Measurements from ENCODE around the gene FMN1. TPM values are rescaled to one million over a fixed set of nuclear protein-coding genes. Genes with fewer than 3 reads are reported as not detected.

The FMN1 gene
- polyA plus RNA-seq, 2 of the 4 experiments (the other 2 are of a cell fraction), result 0.53 to 2.2 TPM

DNA sequence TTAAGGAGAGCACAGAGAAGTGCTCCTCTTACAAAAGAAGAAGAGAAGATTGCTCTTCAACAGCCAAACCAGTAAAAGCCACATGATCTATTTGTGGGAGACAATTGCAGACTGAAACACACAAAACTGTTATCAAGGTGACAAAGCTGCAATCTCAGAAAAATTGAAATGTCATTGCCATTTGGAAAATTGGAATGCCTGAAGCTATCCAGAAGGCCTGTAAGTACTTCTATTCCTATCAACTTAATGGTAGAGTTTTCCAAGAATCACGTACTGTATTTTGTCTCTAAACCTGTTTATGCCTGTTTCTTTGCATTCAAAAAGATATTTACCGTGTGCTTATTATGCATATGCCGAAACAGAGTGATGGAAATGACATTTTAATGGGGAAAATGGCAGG lies 272.0 kb downstream of the FMN1 start:
- ChIA-PET POLR2A (no interaction called here), CTCF (no interaction called here)
- no peaks in the 10 kb centered on the region for H3K4me1 ChIP-seq
- no peak overlapping the region for H3K4me2 ChIP-seq
- H3K9me3 ChIP-seq, result no peaks in the 10 kb centered on the region
- WGBS (ENCODE audit: missing lambda C conversion rate), result 70% methylated on average over 3 of the region's 3 CpGs
- ATAC-seq (no peak), FAIRE-seq (no peak), DNase-seq (ENCODE audit: low read depth in 1 of 2, low spot score in 1 of 2) (no peak)
- no peak overlapping the region for H3K27ac ChIP-seq
- no peak overlapping the region for H3K4me3 ChIP-seq
- TF ChIP-seq FOSB (CRISPR knock-in tag; IDR thresholded peaks at IDR 0.05) (no peak), HDAC2 (IDR thresholded peaks at IDR 0.05) (no peak)

DNA sequence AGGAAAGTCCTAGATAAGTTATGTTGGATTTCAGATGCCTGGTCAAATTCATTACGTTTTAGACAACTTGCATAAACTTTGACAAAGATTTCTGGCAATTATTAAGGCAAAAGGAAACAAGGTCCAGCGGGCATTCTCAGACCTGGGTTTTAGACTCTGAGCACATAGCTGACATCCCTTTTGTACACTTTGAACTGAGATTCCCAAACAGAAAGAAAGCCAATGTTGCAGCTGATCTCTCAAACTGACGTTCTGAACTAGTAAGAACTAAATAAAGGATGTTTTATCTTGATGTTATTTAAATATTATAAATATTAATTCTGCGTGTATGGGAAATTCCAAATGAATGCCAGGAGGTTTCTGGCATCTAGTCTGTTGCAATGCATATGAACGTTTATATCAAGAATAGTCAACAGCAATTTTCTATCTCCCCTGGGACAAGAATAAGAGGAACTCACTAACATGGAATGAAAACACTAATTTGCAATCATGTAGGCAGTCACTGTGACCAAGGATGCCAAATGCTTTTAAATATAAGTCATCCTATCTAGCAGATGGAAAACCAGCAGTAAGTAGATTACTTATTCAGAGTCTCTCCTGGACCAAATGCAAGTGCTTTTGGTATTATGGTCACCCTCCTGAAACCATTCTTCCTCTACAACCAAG lies 274.6 kb downstream of the FMN1 start:
- DNase-seq (ENCODE audit: low read depth in 1 of 2, low spot score in 1 of 2) (no peak), ATAC-seq (no peak), FAIRE-seq (no peak)
- CTCF ChIA-PET, result interaction anchor here (0.7 to 0.9 kb wide), 2 partner anchors 23 to 269 kb away, joined by 3 read pairs; no protein-coding TSS in a partner anchor
- 66% methylated on average over 5 of the region's 5 CpGs for WGBS (ENCODE audit: missing lambda C conversion rate)
- Histone ChIP-seq H3K4me1 (no peaks in the 10 kb centered on the region), H3K4me3 (no peak overlapping the region), H3K4me2 (no peak overlapping the region), H3K27ac (no peak overlapping the region), H3K9me3 (no peaks in the 10 kb centered on the region)
- TF ChIP-seq RFX5 (IDR thresholded peaks at IDR 0.05), result no peak
- no peak for TF ChIP-seq SMC3 (IDR thresholded peaks at IDR 0.05)
- no peak for TF ChIP-seq MYC (IDR thresholded peaks at IDR 0.05; ENCODE audit: borderline replicate concordance, low read length)
- TF ChIP-seq BCL3 (IDR thresholded peaks at IDR 0.05), result no peak
- TF ChIP-seq GATA3 (IDR thresholded peaks at IDR 0.05; ENCODE audit: borderline replicate concordance), result no peak
- no peak for TF ChIP-seq NR3C1 (IDR thresholded peaks at IDR 0.05)
- POLR2A ChIA-PET, result no interaction called here

GRCh38 chr15:32918547-32918946 lies 276.0 kb downstream of the FMN1 start:
- DNase-seq (ENCODE audit: low read depth in 1 of 2, low spot score in 1 of 2) (no peak), FAIRE-seq (no peak), ATAC-seq (no peak)
- H3K4me1 ChIP-seq, result no peaks in the 10 kb centered on the region
- WGBS (ENCODE audit: missing lambda C conversion rate), result 72% methylated on average over 4 of the region's 4 CpGs
- ChIA-PET CTCF (interaction anchor here (1.3 to 1.4 kb wide), 2 partner anchors 10 to 17 kb away, joined by 3 to 5 read pairs; no protein-coding TSS in a partner anchor), POLR2A (no interaction called here)
- TF ChIP-seq HDAC2 (IDR thresholded peaks at IDR 0.05), result no peak
- no peak overlapping the region for H3K4me3 ChIP-seq
- H3K4me2 ChIP-seq, result no peak overlapping the region
- H3K27ac ChIP-seq, result no peak overlapping the region
- H3K9me3 ChIP-seq, result no peaks in the 10 kb centered on the region

- no peak for ATAC-seq
- H3K4me2 ChIP-seq, result no peak overlapping the region
- no peaks in the 10 kb centered on the region for H3K9me3 ChIP-seq
- ChIA-PET CTCF (interaction anchor here (1.5 to 2.6 kb wide), 3 partner anchors 11 to 249 kb away, joined by 6 to 11 read pairs (median 8); no protein-coding TSS in a partner anchor), POLR2A (no interaction called here)
- H3K4me3 ChIP-seq, result no peak overlapping the region
- H3K27ac ChIP-seq, result no peak overlapping the region
- 91% methylated on average over 3 of the region's 3 CpGs for WGBS (ENCODE audit: missing lambda C conversion rate)
- DNase-seq (ENCODE audit: low read depth in 1 of 2, low spot score in 1 of 2), result no peak
- no peak for FAIRE-seq
- H3K4me1 ChIP-seq, result no peaks in the 10 kb centered on the region
- TF ChIP-seq, protein P1, sequence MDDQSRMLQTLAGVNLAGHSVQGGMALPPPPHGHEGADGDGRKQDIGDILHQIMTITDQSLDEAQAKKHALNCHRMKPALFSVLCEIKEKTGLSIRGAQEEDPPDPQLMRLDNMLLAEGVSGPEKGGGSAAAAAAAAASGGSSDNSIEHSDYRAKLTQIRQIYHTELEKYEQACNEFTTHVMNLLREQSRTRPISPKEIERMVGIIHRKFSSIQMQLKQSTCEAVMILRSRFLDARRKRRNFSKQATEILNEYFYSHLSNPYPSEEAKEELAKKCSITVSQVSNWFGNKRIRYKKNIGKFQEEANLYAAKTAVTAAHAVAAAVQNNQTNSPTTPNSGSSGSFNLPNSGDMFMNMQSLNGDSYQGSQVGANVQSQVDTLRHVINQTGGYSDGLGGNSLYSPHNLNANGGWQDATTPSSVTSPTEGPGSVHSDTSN (IDR thresholded peaks at IDR 0.05), result no peak
- TF ChIP-seq PHF8 (IDR thresholded peaks at IDR 0.05; ENCODE audit: borderline replicate concordance, low read depth) (no peak), ZFP36 (IDR thresholded peaks at IDR 0.05; ENCODE audit: borderline replicate concordance, partially characterized antibody) (no peak), CHD2 (IDR thresholded peaks at IDR 0.05; ENCODE audit: low read length, partially characterized antibody) (no peak), POLR2AphosphoS2 (conservative IDR thresholded peaks at IDR 0.05; ENCODE audit: low read length) (no peak), ATOH8 (CRISPR knock-in tag; IDR thresholded peaks at IDR 0.05; ENCODE audit: low read depth) (no peak), USF2 (IDR thresholded peaks at IDR 0.05) (no peak), HOXA7 (CRISPR knock-in tag; IDR thresholded peaks at IDR 0.05) (no peak), CBX8 (IDR thresholded peaks at IDR 0.05) (no peak), RNF2 (IDR thresholded peaks at IDR 0.05; ENCODE audit: borderline replicate concordance, low read depth) (no peak), ESRRA (IDR thresholded peaks at IDR 0.05; ENCODE audit: borderline replicate concordance, low read length) (no peak), MAZ (IDR thresholded peaks at IDR 0.05; ENCODE audit: borderline replicate concordance, low read depth, low read length) (no peak), CEBPB (IDR thresholded peaks at IDR 0.05) (no peak), MYC (IDR thresholded peaks at IDR 0.05; ENCODE audit: borderline replicate concordance, low read length) (no peak), HDAC2 (IDR thresholded peaks at IDR 0.05) (no peak), RCOR1 (IDR thresholded peaks at IDR 0.05; ENCODE audit: low read depth, low read length) (no peak), HES2 (IDR thresholded peaks at IDR 0.05) (no peak), RFX5 (IDR thresholded peaks at IDR 0.05) (no peak)
- TF ChIP-seq, protein P2, sequence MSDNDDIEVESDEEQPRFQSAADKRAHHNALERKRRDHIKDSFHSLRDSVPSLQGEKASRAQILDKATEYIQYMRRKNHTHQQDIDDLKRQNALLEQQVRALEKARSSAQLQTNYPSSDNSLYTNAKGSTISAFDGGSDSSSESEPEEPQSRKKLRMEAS (IDR thresholded peaks at IDR 0.05), result no peak
These were observed 283.7 kb downstream of the FMN1 start for GRCh38 chr15:32910839-32911238.

Measured in A549 (cell line).